IPS-18a (cell line): Measurements from ENCODE around the gene CLIC2.
"Not testable (repeated sequence)": the region's sequence is repeated elsewhere in the genome, so short reads cannot be mapped to it uniquely, and the experiment has no call there.

ENCODE experiments used
- H3K27ac ChIP-seq: one replicate; pipeline ENCODE4 v1.5.1; 2013; ENCODE audit warnings: low read length
- H3K27me3 ChIP-seq: one replicate; pipeline ENCODE4 v1.6.1; 2013; ENCODE audit warnings: mild to moderate bottlenecking, low read length; ENCODE audit not compliant: control insufficient read depth, insufficient read depth
- H3K36me3 ChIP-seq: one replicate; pipeline ENCODE4 v1.6.1; 2013; ENCODE audit warnings: low read depth, low read length; ENCODE audit not compliant: control insufficient read depth
- H3K4me1 ChIP-seq: one replicate; pipeline ENCODE4 v1.6.1; 2013; ENCODE audit warnings: low read depth, low read length; ENCODE audit not compliant: control insufficient read depth
- H3K4me3 ChIP-seq: one replicate; pipeline ENCODE4 v1.5.1; 2013; ENCODE audit warnings: low read length
- H3K9ac ChIP-seq: one replicate; pipeline ENCODE4 v1.6.1; 2013; ENCODE audit warnings: mild to moderate bottlenecking, low read length, moderate library complexity
- H3K9me3 ChIP-seq: one replicate; pipeline ENCODE4 v1.6.1; 2013; ENCODE audit warnings: low read depth, low read length; ENCODE audit not compliant: control insufficient read depth

Gene CLIC2

GRCh38 chrX:155329293-155329692 is 5.1 kb downstream of the CLIC2 start:
- Histone ChIP-seq H3K27me3 (no peaks in the 10 kb centered on the region), H3K4me1 (no peaks in the 10 kb centered on the region), H3K36me3 (no peaks in the 10 kb centered on the region), H3K4me3 (no peak overlapping the region), H3K9ac (no peak overlapping the region), H3K9me3 (peaks cover 21% of the 10 kb centered on the region), H3K27ac (no peak overlapping the region)

DNA sequence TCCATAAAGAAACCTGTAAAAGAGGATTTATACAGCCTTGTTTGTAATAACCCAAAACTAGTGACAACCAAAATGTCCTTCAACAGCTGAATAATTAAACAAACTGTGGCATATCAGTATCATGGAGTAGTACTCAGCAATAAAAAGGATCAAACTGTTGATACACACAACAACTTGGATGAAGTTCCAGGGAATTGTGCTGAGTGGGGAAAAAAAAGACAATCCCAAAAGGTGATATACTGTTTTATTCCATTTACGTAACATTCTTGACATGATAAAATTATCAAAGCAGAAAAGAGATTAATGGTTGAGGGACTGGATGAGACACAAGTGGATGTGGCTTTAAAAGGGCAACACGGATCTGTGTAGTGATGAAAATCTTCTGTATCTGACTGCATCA is 7.8 kb downstream of the CLIC2 start:
- no peaks in the 10 kb centered on the region for H3K27me3 ChIP-seq
- no peak overlapping the region for H3K9ac ChIP-seq
- H3K9me3 ChIP-seq, result peaks cover 22% of the 10 kb centered on the region
- H3K4me3 ChIP-seq, result no peak overlapping the region
- H3K27ac ChIP-seq, result no peak overlapping the region
- no peaks in the 10 kb centered on the region for H3K4me1 ChIP-seq
- no peaks in the 10 kb centered on the region for H3K36me3 ChIP-seq

- H3K4me3 ChIP-seq, result no peak overlapping the region
- peaks cover 15% of the 10 kb centered on the region for H3K9me3 ChIP-seq
- no peak overlapping the region for H3K9ac ChIP-seq
- no peak overlapping the region for H3K27ac ChIP-seq
- H3K4me1 ChIP-seq, result no peaks in the 10 kb centered on the region
- H3K36me3 ChIP-seq, result no peaks in the 10 kb centered on the region
- H3K27me3 ChIP-seq, result no peaks in the 10 kb centered on the region
These were observed 20.2 kb downstream of the CLIC2 start for GRCh38 chrX:155314260-155314659.

DNA sequence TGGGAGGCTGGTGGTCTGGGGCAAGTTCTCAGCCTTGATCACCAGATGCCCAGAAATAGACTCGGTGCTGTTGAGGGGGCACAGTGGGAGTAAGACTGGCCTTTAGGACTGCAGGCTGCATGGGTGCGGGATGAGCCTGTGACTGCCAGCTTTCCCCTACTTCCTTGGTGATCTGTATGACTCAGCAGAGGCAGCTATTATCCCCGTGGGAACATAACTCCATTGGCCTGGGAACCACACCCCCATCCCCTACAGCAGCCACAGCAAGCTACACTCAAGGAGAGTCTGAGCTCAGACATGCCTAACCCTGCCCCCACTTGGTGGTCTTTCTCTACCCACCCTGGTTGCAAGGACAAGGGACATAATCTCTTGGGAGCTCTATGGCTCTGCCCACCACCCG is 20.6 kb downstream of the CLIC2 start:
- H3K36me3 ChIP-seq, result no peaks in the 10 kb centered on the region
- no peak overlapping the region for H3K9ac ChIP-seq
- H3K9me3 ChIP-seq, result peaks cover 20% of the 10 kb centered on the region
- no peak overlapping the region for H3K27ac ChIP-seq
- H3K4me3 ChIP-seq, result no peak overlapping the region
- H3K27me3 ChIP-seq, result no peaks in the 10 kb centered on the region
- no peaks in the 10 kb centered on the region for H3K4me1 ChIP-seq

GRCh38 chrX:155293771-155294170 is 40.6 kb downstream of the CLIC2 start:
- H3K4me1 ChIP-seq, result no peaks in the 10 kb centered on the region
- H3K36me3 ChIP-seq, result no peaks in the 10 kb centered on the region
- no peak overlapping the region for H3K4me3 ChIP-seq
- peaks cover 6% of the 10 kb centered on the region for H3K9me3 ChIP-seq
- H3K9ac ChIP-seq, result no peak overlapping the region
- no peak overlapping the region for H3K27ac ChIP-seq
- H3K27me3 ChIP-seq, result no peaks in the 10 kb centered on the region

DNA sequence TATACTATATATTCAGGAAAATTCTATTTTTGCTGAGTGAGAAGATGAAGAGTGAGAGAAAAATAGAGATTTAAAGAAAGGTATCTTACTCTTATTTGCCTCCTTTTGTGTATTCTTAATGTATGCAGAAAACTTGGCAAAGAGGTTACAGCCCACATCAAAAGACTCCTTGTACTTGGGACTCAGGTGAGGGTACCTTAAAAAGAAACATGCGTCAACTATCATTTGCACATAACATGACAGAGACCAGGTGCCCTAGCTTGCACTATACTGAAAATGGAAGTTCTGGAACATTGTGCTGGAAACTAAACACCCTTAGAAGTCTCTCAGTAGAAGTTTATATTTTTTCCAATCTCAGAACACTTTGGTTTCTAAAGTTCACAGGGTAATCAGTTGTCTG is 54.5 kb downstream of the CLIC2 start:
- Histone ChIP-seq H3K9ac (no peak overlapping the region), H3K36me3 (no peaks in the 10 kb centered on the region), H3K4me3 (no peak overlapping the region), H3K9me3 (peaks cover 6% of the 10 kb centered on the region), H3K27me3 (no peaks in the 10 kb centered on the region), H3K27ac (no peak overlapping the region), H3K4me1 (no peaks in the 10 kb centered on the region)

- Histone ChIP-seq H3K9ac (no peak overlapping the region), H3K4me3 (no peak overlapping the region), H3K27me3 (no peaks in the 10 kb centered on the region), H3K36me3 (no peaks in the 10 kb centered on the region), H3K9me3 (peaks cover 23% of the 10 kb centered on the region), H3K27ac (no peak overlapping the region), H3K4me1 (no peaks in the 10 kb centered on the region)
These were observed 63.4 kb downstream of the CLIC2 start for GRCh38 chrX:155270969-155271368.

DNA sequence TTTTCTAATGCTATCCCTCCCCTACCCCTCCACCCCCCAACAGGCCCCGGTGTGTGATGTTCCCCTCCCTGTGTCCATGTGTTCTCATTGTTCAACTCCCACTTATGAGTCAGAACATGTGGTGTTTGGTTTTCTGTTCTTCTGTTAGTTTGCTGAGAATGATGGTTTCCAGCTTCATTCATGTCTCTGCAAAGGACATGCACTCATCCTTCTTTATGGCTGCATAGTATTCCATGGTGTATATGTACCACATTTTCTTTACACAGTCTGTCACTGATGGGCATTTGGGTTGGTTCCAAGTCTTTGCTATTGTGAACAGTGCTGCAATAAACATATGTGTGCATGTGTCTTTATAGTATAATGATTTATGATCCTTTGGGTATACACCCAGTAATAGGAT is 66.4 kb downstream of the CLIC2 start:
- not testable (repeated sequence) for H3K36me3 ChIP-seq, H3K4me3 ChIP-seq
- H3K9me3 ChIP-seq, result peaks cover 19% of the 10 kb centered on the region

GRCh38 chrX:155266439-155266838 is 68.0 kb downstream of the CLIC2 start:
- Histone ChIP-seq H3K27me3 (no peaks in the 10 kb centered on the region), H3K36me3 (no peaks in the 10 kb centered on the region), H3K4me1 (no peaks in the 10 kb centered on the region), H3K4me3 (no peak overlapping the region), H3K9ac (no peak overlapping the region), H3K27ac (no peak overlapping the region), H3K9me3 (peaks cover 17% of the 10 kb centered on the region)

More for the DNA sequence above, 66.4 kb downstream of the CLIC2 start:
- H3K27me3 ChIP-seq, H3K9ac ChIP-seq, H3K4me1 ChIP-seq, H3K27ac ChIP-seq: not testable (repeated sequence)

DNA sequence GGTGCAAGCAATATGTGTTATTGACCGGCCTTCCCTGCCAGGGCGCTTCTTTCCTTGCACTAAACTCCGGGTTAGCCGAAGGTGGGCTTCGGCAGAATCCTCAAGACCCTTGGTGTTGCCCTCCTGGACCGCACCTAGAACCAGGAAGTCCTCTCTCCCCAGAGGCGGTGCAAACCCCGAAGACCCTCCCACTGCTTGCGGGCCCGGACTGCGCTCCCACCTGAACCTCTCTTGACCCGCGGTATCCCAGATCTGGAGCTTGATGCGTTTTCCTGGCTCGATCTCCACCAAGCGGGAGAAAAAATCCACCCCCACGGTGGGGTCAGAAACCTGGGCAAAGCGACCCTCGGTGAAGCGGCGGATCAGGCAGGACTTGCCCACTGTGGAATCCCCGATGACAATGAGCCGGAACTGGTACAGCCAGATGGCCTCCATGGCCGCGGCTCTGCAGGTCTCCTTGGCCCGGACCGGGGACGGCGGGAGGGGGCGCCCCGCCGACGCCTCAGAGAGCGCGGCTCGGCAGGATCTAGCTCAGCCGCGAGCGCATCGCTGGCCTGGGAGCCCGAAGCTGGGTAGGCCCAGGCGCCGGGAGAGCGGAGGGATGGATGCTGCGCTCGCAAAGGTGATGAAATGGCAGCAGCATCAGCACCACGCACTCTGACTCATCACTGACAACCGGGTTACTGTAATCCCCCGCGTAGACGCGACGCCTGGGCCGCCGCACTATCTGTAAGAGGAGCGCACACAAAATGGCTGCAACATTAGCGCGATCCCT is 70.4 kb downstream of the CLIC2 start, which contains the start of gene RAB39B:
Gene RAB39B, minus strand, starts transcription at position 638 of the 775 bp plus-strand sequence. Its CDS starts 203 bp downstream, at position 435.
- H3K4me3 ChIP-seq, result peak within 1 kb of the TSS; percentile 71

GRCh38 chrX:155262970-155263754 is 71.3 kb downstream of the CLIC2 start:
- Histone ChIP-seq H3K4me1 (no peaks in the 10 kb centered on the region), H3K27me3 (no peaks in the 10 kb centered on the region), H3K9ac (peak overlapping the region; percentile 63), H3K9me3 (peaks cover 14% of the 10 kb centered on the region), H3K36me3 (peaks cover 5% of the 10 kb centered on the region), H3K27ac (no peak overlapping the region), H3K4me3 (peak overlapping the region; percentile 71)

More for the DNA sequence above, 70.4 kb downstream of the CLIC2 start, which contains the start of gene RAB39B:
- Histone ChIP-seq H3K9me3 (peaks cover 17% of the 10 kb centered on the region), H3K4me1 (no peaks in the 10 kb centered on the region), H3K36me3 (peaks cover 5% of the 10 kb centered on the region), H3K27ac (no peak within 1 kb of the TSS), H3K27me3 (no peaks in the 10 kb centered on the region), H3K9ac (peak within 1 kb of the TSS; percentile 63)
